COLO668 (cell line): Measurements from ENCODE around the gene LMCD1.

Experiments used
- DNase-seq: peaks from one replicate; lab custom pipeline; 2025; ENCODE audit not compliant: unreplicated experiment; lab: John Stamatoyannopoulos, UW

The LMCD1 gene

DNA sequence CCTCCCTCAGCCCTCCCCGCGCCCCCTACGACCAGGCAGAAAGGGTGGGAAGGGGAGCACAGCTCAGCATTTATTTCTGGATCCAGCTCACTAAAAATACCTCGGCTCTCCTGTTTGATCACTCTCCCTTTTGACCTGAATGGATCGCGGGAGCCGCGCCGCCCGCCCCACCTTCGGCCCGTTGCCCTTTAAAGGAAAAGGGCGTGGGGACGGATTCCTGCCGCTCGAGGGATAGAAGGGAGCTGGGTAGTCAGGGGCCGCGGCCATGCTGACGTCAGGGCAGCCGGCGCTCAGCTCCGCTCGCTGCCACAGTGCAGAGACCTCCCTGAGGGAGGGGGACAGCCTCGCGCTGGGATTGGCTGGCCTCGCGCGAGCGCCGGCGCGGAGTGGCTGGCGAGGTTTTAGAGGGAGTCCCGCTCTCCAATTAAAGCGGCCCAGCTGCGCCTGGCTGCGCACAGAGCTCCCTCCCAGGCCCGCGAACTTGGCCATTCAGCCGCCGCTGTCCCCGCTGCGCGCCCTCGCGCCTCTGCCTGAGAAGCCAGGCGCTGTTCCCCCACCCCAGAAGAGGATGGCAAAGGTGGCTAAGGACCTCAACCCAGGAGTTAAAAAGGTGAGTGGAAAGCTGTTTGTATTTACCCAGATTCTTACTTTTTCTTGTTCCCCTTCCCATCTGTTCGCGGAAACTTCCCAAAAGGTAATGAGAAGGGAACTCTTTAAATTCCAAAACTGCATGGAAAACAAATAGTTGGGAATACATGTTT, at the start of gene LMCD1:
TSS of gene LMCD1 (plus strand) at position 453 of the 761 bp plus-strand sequence. CDS start at position 569, 116 bp downstream.
- peak; percentile 93 for DNase-seq

GRCh38 chr3:8452112-8452511, 49.5 kb upstream of the LMCD1 start:
- no peak for DNase-seq

DNA sequence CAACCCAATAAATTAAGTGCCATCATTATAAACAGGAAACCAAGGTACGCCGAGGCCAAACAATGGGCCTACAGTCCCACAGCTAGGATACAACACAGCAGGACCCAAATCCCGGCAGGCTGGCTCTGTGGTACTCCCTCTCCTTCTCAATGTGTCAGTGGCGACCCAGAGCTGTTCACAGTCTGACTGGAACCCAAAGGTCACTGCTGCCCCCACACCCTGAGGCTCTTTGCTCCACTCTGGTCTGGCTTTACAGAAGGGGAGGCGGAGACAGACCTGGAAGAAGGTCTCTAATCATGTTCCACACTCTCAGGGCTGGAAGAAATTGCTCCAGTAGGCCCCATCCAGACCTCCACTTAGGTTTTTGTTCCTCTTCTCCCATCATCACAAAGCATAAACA, 48.5 kb upstream of the LMCD1 start:
- no peak for DNase-seq

GRCh38 chr3:8455526-8456411, 45.9 kb upstream of the LMCD1 start:
- DNase-seq, result no peak

GRCh38 chr3:8456412-8456811, 45.2 kb upstream of the LMCD1 start:
- peak; percentile 1 for DNase-seq

GRCh38 chr3:8457039-8457438, 44.6 kb upstream of the LMCD1 start:
- no peak for DNase-seq

DNA sequence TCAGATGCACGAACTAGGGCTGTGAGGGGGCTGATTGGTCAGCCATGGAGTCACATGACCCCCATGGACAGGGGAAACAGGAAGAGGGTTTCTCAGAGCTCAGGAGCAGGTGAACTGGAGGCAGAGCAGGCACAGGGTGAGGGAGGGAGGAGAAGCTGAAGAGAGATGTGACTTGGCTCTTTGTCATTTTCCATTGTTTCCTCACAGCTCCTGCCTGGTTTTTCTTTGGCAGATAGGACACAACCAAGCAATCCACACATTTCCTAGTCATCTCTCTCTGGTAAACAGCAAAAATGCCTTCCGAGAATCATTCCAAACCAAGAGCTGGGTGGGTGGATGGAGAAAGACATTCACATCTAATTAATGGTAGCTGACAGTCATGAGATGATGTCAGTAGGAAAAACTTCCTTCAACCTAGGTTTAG, 43.4 kb upstream of the LMCD1 start:
- DNase-seq, result no peak

- DNase-seq, result no peak
Measured at GRCh38 chr3:8458711-8459110, 42.9 kb upstream of the LMCD1 start.

DNA sequence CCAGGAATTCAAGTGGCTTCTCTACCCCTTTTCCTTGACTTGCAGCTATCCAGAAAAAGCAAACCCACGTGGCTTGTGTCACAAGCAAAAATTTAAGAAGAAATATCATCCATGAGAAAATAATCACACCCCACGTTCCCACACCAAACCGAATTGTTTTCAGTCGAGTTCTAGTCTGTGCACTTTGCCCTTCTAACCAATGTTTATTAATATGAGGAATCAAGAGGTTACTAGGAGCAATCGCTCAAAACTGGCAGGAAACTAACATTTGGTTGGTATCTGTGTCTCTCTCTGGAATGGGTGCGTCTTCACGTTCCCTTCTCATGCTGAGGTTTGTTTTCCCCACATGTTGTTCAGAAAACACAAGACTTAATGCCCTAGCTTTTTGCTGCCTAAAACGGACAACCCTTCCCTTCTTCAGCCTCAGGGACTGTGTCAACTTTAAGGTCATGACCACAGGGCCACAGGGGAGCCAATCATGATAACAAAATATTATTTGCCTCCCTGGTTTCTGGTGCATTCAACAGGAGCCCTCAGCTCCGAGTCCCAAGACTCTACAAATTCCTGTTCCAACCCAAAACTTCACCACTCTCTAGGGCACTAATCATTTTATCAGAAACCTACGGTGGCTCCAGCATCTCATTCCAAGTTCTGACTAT, 41.4 kb upstream of the LMCD1 start:
- no peak for DNase-seq

GRCh38 chr3:8460815-8461456, 40.7 kb upstream of the LMCD1 start:
- DNase-seq, result no peak

DNA sequence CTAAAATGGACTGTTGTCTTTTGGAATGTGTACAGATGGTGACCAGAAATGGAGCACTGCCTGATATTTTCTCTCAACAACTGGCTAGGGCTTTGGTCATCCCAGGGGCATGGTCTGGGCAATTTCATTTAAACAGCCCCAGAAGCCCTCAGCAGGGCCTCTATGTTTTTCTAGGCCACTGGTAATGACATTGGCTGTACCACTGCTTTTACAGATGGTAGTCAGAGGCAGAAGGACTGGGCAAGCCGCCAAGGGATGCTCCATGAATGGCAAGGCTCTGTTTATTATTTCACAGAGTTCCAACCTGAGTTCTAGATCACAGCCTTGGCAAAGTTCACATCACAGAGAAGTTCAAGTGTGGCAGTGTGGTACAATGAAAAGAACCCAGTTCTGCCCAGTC, 37.0 kb upstream of the LMCD1 start:
- peak; percentile 27 for DNase-seq

GRCh38 chr3:8466526-8466925, 35.1 kb upstream of the LMCD1 start:
- no peak for DNase-seq

GRCh38 chr3:8470801-8471200, 30.8 kb upstream of the LMCD1 start:
- DNase-seq, result no peak

DNA sequence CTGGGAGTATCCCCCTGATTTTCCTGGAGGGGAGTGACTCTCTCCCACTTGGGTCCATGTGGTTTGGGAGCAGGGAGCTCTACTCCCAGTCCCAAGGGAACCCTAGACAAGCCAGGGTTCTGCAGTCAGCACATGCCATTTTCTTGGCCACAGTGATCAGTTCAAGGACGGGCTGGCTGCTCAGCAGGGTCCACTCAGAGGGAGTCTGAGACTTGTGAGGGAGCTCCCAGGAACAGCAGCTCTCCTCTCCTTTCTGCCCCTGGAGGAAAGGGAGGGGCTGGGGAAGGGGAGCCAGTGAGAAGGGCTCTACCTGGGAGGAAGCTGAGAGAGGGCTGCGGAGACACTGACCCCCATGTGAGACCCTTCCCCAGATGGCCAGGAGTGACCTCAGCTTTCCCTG, 29.1 kb upstream of the LMCD1 start:
- DNase-seq, result no peak

GRCh38 chr3:8473029-8473428, 28.6 kb upstream of the LMCD1 start:
- DNase-seq, result no peak

DNA sequence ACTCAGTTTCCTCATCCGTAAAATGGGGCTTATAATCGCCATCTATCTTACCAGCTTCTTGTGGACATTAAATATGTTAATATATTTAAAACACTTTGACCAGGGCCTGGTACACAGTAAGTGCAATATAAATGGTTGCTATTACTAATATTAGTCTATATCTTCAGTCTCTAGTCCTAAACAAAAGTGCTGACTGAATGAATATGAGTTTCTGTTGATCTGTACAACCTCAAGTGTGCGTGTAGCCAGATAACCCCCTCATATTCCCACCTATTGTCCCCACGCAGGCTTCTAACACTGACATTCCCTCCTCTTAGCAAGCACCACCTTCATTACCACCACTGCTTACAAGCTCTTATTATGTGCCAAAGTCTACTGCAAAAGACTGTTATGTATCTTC, 27.6 kb upstream of the LMCD1 start:
- DNase-seq, result no peak

GRCh38 chr3:8474991-8475390, 26.6 kb upstream of the LMCD1 start:
- no peak for DNase-seq

GRCh38 chr3:8480699-8481098, 20.9 kb upstream of the LMCD1 start:
- DNase-seq, result no peak

DNA sequence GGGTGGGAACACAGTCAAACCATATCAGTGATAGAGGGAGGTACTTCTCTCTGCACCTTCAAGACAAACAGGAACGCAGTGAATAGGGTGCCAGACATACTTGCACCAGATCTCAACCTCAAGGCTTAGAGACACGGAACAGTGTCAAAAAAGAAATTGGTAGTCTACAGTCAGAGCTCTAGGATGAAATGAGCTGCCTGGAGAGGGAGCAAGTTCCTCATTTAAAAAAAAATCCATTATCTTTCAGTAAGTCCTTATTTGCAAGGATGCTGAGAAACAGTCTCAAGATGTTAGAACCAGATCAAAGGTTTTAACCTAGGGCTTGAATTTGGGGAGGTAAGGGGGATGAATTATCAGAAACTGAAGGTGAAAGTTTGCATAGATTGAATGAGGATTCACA, 20.2 kb upstream of the LMCD1 start:
- DNase-seq, result no peak

DNA sequence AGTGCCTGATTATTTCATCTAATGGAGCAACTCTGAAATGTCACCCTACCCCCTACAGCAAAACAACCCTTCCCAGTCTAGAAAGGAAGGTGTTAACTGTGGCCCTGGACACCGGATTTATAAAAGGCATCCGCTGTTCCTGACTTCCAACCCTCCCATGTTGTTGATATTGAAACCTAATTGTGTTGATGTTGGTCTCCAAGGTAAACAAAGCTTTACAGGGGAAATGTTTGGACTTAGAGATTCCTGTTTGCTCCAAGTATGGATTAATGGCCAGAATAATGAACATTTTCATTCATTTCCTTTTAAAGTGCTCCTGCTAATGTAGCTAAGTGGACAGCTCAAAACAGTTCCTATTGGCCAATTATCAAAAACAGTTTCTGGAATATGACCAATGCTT, 19.4 kb upstream of the LMCD1 start:
- DNase-seq, result no peak

DNA sequence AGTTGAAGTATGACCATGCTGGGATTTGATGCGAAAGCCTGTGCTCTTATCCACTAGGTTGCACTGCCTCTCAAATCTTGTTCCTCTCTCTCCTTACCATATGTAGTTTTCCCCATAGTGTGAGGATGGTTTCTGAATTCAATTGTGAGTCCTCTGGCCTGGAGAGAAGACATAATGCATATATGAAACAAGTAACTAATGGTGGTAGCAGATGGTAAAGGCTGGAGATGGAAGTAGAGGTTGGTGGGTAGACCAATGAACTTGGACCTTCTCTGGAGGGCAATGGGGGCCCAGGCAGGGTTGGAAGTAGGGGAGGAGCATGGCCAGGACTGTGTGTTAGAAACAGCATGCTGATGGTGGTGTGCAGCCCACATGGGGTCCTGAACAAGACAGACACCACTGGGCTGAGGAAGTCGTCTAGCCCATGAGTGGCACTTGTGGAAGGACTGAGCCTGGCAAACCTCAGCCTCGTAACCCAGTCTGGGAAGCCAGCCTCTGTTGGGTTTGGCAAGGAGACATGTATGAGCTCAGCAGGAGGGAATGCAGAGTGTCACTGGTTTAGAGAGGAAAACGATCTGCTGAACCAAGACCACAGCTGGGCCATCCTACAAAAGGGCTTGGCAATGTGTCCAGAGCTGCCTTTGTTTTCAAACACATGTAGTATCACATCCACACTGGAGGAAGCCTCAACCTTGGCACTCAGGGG, 18.5 kb upstream of the LMCD1 start:
- DNase-seq, result peak; percentile 12
